ENCODE data around the gene VSIG4. TPM values are rescaled to one million over a fixed set of nuclear protein-coding genes. Genes with fewer than 3 reads are reported as not detected.

Gene VSIG4
- polyA plus RNA-seq, 1 of the 3 experiments (the other 2 are of a cell fraction): not detected

- Histone ChIP-seq H3K9ac (no peak overlapping the region), H3K4me1 (ENCODE audit: control insufficient read depth in 1 of 2, insufficient read depth in 2 of 2, low read depth in 1 of 2, low read length in 1 of 2) (no peaks in the 10 kb centered on the region), H3F3A (replicated peaks; ENCODE audit: insufficient read depth) (no peaks in the 10 kb centered on the region), H2AFZ (ENCODE audit: low read depth) (no peak overlapping the region), H3K9me2 (no peaks in the 10 kb centered on the region), H3K4me2 (no peak overlapping the region), H4K20me1 (ENCODE audit: insufficient read depth) (no peaks in the 10 kb centered on the region), H3K4me3 (ENCODE audit: low read depth in 2 of 2, low read length in 1 of 2) (no peak overlapping the region), H3K9me3 (no peaks in the 10 kb centered on the region), H3K27ac (ENCODE audit: low read depth in 2 of 2, low read length in 1 of 2) (no peak overlapping the region), H3K79me2 (ENCODE audit: insufficient read depth) (no peaks in the 10 kb centered on the region), H3K36me3 (replicated peaks in 1 of 2; ENCODE audit: control insufficient read depth in 1 of 2, insufficient read depth in 2 of 2, low read length in 1 of 2) (no peaks in the 10 kb centered on the region), H3K27me3 (ENCODE audit: insufficient read depth) (no peaks in the 10 kb centered on the region)
- CTCF ChIA-PET: interaction anchor here (0.7 kb wide), 1 partner anchor 29 kb away, joined by 3 read pairs; no protein-coding TSS in a partner anchor
- no peak for TF ChIP-seq JUND (IDR thresholded peaks at IDR 0.05)
- no peak for TF ChIP-seq SMC3 (IDR thresholded peaks at IDR 0.05; ENCODE audit: low read depth, low read length)
- TF ChIP-seq, protein P1, sequence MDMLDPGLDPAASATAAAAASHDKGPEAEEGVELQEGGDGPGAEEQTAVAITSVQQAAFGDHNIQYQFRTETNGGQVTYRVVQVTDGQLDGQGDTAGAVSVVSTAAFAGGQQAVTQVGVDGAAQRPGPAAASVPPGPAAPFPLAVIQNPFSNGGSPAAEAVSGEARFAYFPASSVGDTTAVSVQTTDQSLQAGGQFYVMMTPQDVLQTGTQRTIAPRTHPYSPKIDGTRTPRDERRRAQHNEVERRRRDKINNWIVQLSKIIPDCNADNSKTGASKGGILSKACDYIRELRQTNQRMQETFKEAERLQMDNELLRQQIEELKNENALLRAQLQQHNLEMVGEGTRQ (IDR thresholded peaks at IDR 0.05; ENCODE audit: borderline replicate concordance, low read depth, low read length): no peak
- TF ChIP-seq, protein P2, sequence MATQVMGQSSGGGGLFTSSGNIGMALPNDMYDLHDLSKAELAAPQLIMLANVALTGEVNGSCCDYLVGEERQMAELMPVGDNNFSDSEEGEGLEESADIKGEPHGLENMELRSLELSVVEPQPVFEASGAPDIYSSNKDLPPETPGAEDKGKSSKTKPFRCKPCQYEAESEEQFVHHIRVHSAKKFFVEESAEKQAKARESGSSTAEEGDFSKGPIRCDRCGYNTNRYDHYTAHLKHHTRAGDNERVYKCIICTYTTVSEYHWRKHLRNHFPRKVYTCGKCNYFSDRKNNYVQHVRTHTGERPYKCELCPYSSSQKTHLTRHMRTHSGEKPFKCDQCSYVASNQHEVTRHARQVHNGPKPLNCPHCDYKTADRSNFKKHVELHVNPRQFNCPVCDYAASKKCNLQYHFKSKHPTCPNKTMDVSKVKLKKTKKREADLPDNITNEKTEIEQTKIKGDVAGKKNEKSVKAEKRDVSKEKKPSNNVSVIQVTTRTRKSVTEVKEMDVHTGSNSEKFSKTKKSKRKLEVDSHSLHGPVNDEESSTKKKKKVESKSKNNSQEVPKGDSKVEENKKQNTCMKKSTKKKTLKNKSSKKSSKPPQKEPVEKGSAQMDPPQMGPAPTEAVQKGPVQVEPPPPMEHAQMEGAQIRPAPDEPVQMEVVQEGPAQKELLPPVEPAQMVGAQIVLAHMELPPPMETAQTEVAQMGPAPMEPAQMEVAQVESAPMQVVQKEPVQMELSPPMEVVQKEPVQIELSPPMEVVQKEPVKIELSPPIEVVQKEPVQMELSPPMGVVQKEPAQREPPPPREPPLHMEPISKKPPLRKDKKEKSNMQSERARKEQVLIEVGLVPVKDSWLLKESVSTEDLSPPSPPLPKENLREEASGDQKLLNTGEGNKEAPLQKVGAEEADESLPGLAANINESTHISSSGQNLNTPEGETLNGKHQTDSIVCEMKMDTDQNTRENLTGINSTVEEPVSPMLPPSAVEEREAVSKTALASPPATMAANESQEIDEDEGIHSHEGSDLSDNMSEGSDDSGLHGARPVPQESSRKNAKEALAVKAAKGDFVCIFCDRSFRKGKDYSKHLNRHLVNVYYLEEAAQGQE (IDR thresholded peaks at IDR 0.05; ENCODE audit: low read depth, low read length): no peak
- TF ChIP-seq MEF2A (IDR thresholded peaks at IDR 0.05; ENCODE audit: borderline replicate concordance, low read depth): no peak
- no peak for TF ChIP-seq MXI1 (IDR thresholded peaks at IDR 0.05; ENCODE audit: low read depth, low read length)
- TF ChIP-seq, protein P3, sequence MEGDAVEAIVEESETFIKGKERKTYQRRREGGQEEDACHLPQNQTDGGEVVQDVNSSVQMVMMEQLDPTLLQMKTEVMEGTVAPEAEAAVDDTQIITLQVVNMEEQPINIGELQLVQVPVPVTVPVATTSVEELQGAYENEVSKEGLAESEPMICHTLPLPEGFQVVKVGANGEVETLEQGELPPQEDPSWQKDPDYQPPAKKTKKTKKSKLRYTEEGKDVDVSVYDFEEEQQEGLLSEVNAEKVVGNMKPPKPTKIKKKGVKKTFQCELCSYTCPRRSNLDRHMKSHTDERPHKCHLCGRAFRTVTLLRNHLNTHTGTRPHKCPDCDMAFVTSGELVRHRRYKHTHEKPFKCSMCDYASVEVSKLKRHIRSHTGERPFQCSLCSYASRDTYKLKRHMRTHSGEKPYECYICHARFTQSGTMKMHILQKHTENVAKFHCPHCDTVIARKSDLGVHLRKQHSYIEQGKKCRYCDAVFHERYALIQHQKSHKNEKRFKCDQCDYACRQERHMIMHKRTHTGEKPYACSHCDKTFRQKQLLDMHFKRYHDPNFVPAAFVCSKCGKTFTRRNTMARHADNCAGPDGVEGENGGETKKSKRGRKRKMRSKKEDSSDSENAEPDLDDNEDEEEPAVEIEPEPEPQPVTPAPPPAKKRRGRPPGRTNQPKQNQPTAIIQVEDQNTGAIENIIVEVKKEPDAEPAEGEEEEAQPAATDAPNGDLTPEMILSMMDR (IDR thresholded peaks at IDR 0.05): no peak
- TF ChIP-seq USF1 (IDR thresholded peaks at IDR 0.05; ENCODE audit: borderline replicate concordance, low read depth): no peak
- no peak for TF ChIP-seq CHD2 (IDR thresholded peaks at IDR 0.05; ENCODE audit: low read length, partially characterized antibody)
- TF ChIP-seq SIN3A (IDR thresholded peaks at IDR 0.05; ENCODE audit: borderline replicate concordance, low read depth, low read length): no peak
- TF ChIP-seq RXRA (IDR thresholded peaks at IDR 0.05; ENCODE audit: borderline replicate concordance, low read depth): no peak
- no peak for TF ChIP-seq RCOR1 (IDR thresholded peaks at IDR 0.05; ENCODE audit: low read length)
- TF ChIP-seq TEAD4 (IDR thresholded peaks at IDR 0.05; ENCODE audit: borderline replicate concordance, insufficient read depth): no peak
- no peak for TF ChIP-seq GABPA (IDR thresholded peaks at IDR 0.05; ENCODE audit: low read depth)
- TF ChIP-seq FOXM1 (IDR thresholded peaks at IDR 0.05; ENCODE audit: low read depth): no peak
- TF ChIP-seq FOSL2 (IDR thresholded peaks at IDR 0.05; ENCODE audit: borderline replicate concordance, low read depth): no peak
- TF ChIP-seq YY1 (IDR thresholded peaks at IDR 0.05; ENCODE audit: low read depth): no peak
- no peak for TF ChIP-seq RAD21 (IDR thresholded peaks at IDR 0.05; ENCODE audit: low read length)
- no peak for DNase-seq
- POLR2A ChIA-PET: no interaction called here
Measured at GRCh38 chrX:66007851-66008250, 32.0 kb downstream of the VSIG4 start.

Data from SK-N-SH (cell line).